GM23338 (cell line): ENCODE results near the gene CMTM6. TPM values are rescaled to one million over a fixed set of nuclear protein-coding genes. Genes with fewer than 3 reads are reported as not detected.

Experiments used
- ATAC-seq: fragments of 200-7000 bp; cut with Tn5 transposase; 3 replicates; pipeline ENCODE4 v1.9.1; 2020
- DNase-seq: peaks from one replicate; pipeline ENCODE4 v3.0.0-alpha.2; 2015; ENCODE audit warnings: low spot score
- H2AFZ ChIP-seq: fragments of 200-600 bp; sonication (generic); 2 replicates; pipeline ENCODE4 v1.8.0; 2016; ENCODE audit warnings: antibody characterized with exemption, mild to moderate bottlenecking, moderate library complexity
- H3F3A ChIP-seq: fragments of 200-600 bp; sonication (generic); replicated peaks from 2 replicates; pipeline ENCODE4 v1.8.0; 2017; ENCODE audit warnings: antibody characterized with exemption, mixed run types, low read depth
- H3K27ac ChIP-seq: fragments of 200-600 bp; sonication (generic); 2 replicates; pipeline ENCODE4 v1.6.1; 2016; ENCODE audit warnings: low read depth
- H3K27me3 ChIP-seq: fragments of 200-600 bp; sonication (generic); 2 replicates; pipeline ENCODE4 v1.8.0; 2016; ENCODE audit warnings: mild to moderate bottlenecking, mixed run types, moderate library complexity; ENCODE audit not compliant: insufficient read depth
- H3K36me3 ChIP-seq: fragments of 200-600 bp; sonication (generic); 2 replicates; pipeline ENCODE4 v1.8.0; 2016; ENCODE audit warnings: mild to moderate bottlenecking; ENCODE audit not compliant: insufficient read depth
- H3K4me1 ChIP-seq: fragments of 200-600 bp; sonication (generic); 2 replicates; pipeline ENCODE4 v1.8.0; 2016; ENCODE audit warnings: mild to moderate bottlenecking, moderate library complexity; ENCODE audit not compliant: insufficient read depth
- H3K4me2 ChIP-seq: fragments of 200-600 bp; sonication (generic); 2 replicates; pipeline ENCODE4 v1.7.1; 2017; ENCODE audit warnings: mixed run types
- H3K4me3 ChIP-seq: fragments of 200-600 bp; sonication (generic); 2 replicates; pipeline ENCODE4 v1.6.1; 2016; ENCODE audit warnings: mixed run types
- H3K79me2 ChIP-seq: fragments of 200-600 bp; sonication (generic); replicated peaks from 2 replicates; pipeline ENCODE4 v1.8.0; 2017; ENCODE audit warnings: mild to moderate bottlenecking; ENCODE audit not compliant: insufficient read depth
- H3K9me2 ChIP-seq: fragments of 200-600 bp; sonication (generic); 2 replicates; pipeline ENCODE4 v1.8.0; 2017; ENCODE audit not compliant: insufficient read depth
- H4K20me1 ChIP-seq: fragments of 200-600 bp; sonication (generic); replicated peaks from 2 replicates; pipeline ENCODE4 v1.8.0; 2017; ENCODE audit warnings: mild to moderate bottlenecking; ENCODE audit not compliant: insufficient read depth
- H3K27ac Mint-ChIP-seq: 2 replicates; pipeline ENCODE4 v1.8.0; 2020; ENCODE audit warnings: inconsistent platforms, mild to moderate bottlenecking, moderate library complexity, mixed read lengths
- H3K27me3 Mint-ChIP-seq: 3 replicates; pipeline ENCODE4 v1.8.0; 2022; ENCODE audit warnings: low read depth, mild to moderate bottlenecking, moderate library complexity, mixed read lengths, inconsistent platforms; ENCODE audit not compliant: insufficient read depth, poor library complexity
- H3K36me3 Mint-ChIP-seq: 3 replicates; pipeline ENCODE4 v1.8.0; 2021; ENCODE audit warnings: low read depth, mild to moderate bottlenecking, inconsistent platforms, moderate library complexity, mixed read lengths
- H3K4me1 Mint-ChIP-seq: 3 replicates; pipeline ENCODE4 v1.8.0; 2020; ENCODE audit warnings: mild to moderate bottlenecking, inconsistent platforms, mixed read lengths
- H3K4me3 Mint-ChIP-seq: 3 replicates; pipeline ENCODE4 v1.8.0; 2021; ENCODE audit warnings: moderate library complexity, mild to moderate bottlenecking, inconsistent platforms, mixed read lengths
- H3K9me3 Mint-ChIP-seq: 3 replicates; pipeline ENCODE4 v1.8.0; 2020; ENCODE audit warnings: moderate library complexity, mild to moderate bottlenecking, inconsistent platforms, mixed read lengths
- CREB1 ChIP-seq: fragments of 250-450 bp; sonication (Bioruptor Pico); IDR thresholded peaks from 2 replicates; pipeline ENCODE4 v1.5.0; 2020; ENCODE audit warnings: low read depth, mild to moderate bottlenecking, moderate library complexity
- CTCF ChIP-seq, 2 experiments: fragments of 200-600 bp in 1 of 2; sonication (generic) in 1 of 2; conservative IDR thresholded peaks; 2 replicates each; pipeline versions ENCODE4 v1.5.1 to v1.6.1; 2016 to 2017; ENCODE audit warnings: antibody characterized with exemption in 2 of 2, low read depth in 2 of 2, mild to moderate bottlenecking in 2 of 2, moderate library complexity in 1 of 2
- EZH2 ChIP-seq: fragments of 200-600 bp; sonication (generic); IDR thresholded peaks from one replicate; pipeline ENCODE4 v1.8.0; 2017; ENCODE audit warnings: antibody characterized with exemption, mild to moderate bottlenecking, low read depth; ENCODE audit not compliant: unreplicated experiment
- EZH2phosphoT487 ChIP-seq: fragments of 200-600 bp; sonication (generic); IDR thresholded peaks from one replicate; pipeline ENCODE4 v1.8.1; 2018; ENCODE audit warnings: antibody characterized with exemption; ENCODE audit not compliant: unreplicated experiment
- JUNB ChIP-seq: IDR thresholded peaks from one replicate; pipeline ENCODE4 v1.6.1; 2016; ENCODE audit warnings: antibody characterized with exemption; ENCODE audit not compliant: unreplicated experiment
- NANOG ChIP-seq: IDR thresholded peaks from 2 replicates; pipeline ENCODE4 v1.6.1; 2016; ENCODE audit warnings: antibody characterized with exemption, borderline replicate concordance
- POLR2AphosphoS5 ChIP-seq: IDR thresholded peaks from 2 replicates; pipeline ENCODE4 v1.6.1; 2016; ENCODE audit warnings: antibody characterized with exemption, low read depth
- REST ChIP-seq: IDR thresholded peaks from one replicate; pipeline ENCODE4 v1.6.1; 2018; ENCODE audit warnings: antibody characterized with exemption; ENCODE audit not compliant: unreplicated experiment
- STAT1 ChIP-seq: IDR thresholded peaks from one replicate; pipeline ENCODE4 v1.6.1; 2016; ENCODE audit warnings: antibody characterized with exemption; ENCODE audit not compliant: unreplicated experiment
- ZNF331 ChIP-seq: fragments of 250-450 bp; sonication (Bioruptor Pico); IDR thresholded peaks from 2 replicates; pipeline ENCODE4 v1.5.0; 2020; ENCODE audit warnings: low read depth, mild to moderate bottlenecking, moderate library complexity
- polyA plus RNA-seq: library from polyadenylated mRNA; unstranded; fragments of >200 nt; fragmentation: Nextera tagmentation; extraction: Ambion mirVana; gene quantifications from 2 replicates; pipeline ENCODE4 v1.2.1, GENCODE V29; 2016
- total RNA-seq: library from RNA; depleted of rRNA; stranded (reverse); fragments of >200 nt; shearing (Covaris generic); gene quantifications from 2 replicates; pipeline ENCODE4 v1.2.3, GENCODE V29; 2014

CMTM6 gene
- total and polyA plus RNA-seq, 2 experiments from 2014 or later, result 42.3 to 123 TPM

- Histone ChIP-seq H2AFZ (no peak overlapping the region), H3K79me2 (no peaks in the 10 kb centered on the region; the same call in 1 of the 2 replicates), H3K4me3 (no peak overlapping the region), H3K4me2 (no peak overlapping the region), H4K20me1 (peaks cover 14% of the 10 kb centered on the region), H3F3A (no peaks in the 10 kb centered on the region), H3K4me1 (no peaks in the 10 kb centered on the region), H3K9me2 (no peaks in the 10 kb centered on the region), H3K27me3 (no peaks in the 10 kb centered on the region), H3K36me3 (no peaks in the 10 kb centered on the region; the same call in 1 of the 2 replicates), H3K27ac (no peak overlapping the region)
- no peak for ATAC-seq
- Mint-ChIP-seq H3K27ac (no peak overlapping the region), H3K36me3 (peaks cover 15% of the 10 kb centered on the region), H3K4me1 (no peaks in the 10 kb centered on the region), H3K9me3 (no peaks in the 10 kb centered on the region), H3K4me3 (no peak overlapping the region), H3K27me3 (peaks cover 3% of the 10 kb centered on the region)
- DNase-seq, result no peak
- TF ChIP-seq CREB1, result no peak
- no peak for TF ChIP-seq STAT1
- no peak for TF ChIP-seq POLR2AphosphoS5
- TF ChIP-seq JUNB, result no peak
These were observed 18.2 kb downstream of the CMTM6 start for GRCh38 chr3:32484436-32484835.

- Mint-ChIP-seq H3K4me1 (no peaks in the 10 kb centered on the region), H3K36me3 (peaks cover 15% of the 10 kb centered on the region), H3K9me3 (no peaks in the 10 kb centered on the region), H3K27ac (no peak overlapping the region), H3K4me3 (no peak overlapping the region), H3K27me3 (peaks cover 3% of the 10 kb centered on the region)
- Histone ChIP-seq H3K36me3 (no peaks in the 10 kb centered on the region; the same call in 1 of the 2 replicates), H3K4me1 (no peaks in the 10 kb centered on the region), H3K27ac (no peak overlapping the region), H3K4me3 (no peak overlapping the region), H3K27me3 (no peaks in the 10 kb centered on the region), H3K4me2 (no peak overlapping the region), H3K79me2 (no peaks in the 10 kb centered on the region), H4K20me1 (peaks cover 14% of the 10 kb centered on the region), H2AFZ (no peak overlapping the region), H3F3A (no peaks in the 10 kb centered on the region), H3K9me2 (no peaks in the 10 kb centered on the region)
- peak; percentile 31; the same call in 1 of the 3 replicates for ATAC-seq
- peak; percentile 21 for DNase-seq
- TF ChIP-seq EZH2phosphoT487 (no peak), CTCF (conservative IDR thresholded peaks at IDR 0.05; ENCODE audit: low read depth in 2 of 2) (no peak), ZNF331 (CRISPR knock-in tag) (no peak), POLR2AphosphoS5 (no peak), EZH2 (no peak), STAT1 (no peak), NANOG (no peak), REST (no peak)
These were observed 18.9 kb downstream of the CMTM6 start for GRCh38 chr3:32483772-32484171.
